Endothelial cell of umbilical vein (primary cell): ENCODE results near the gene ETV6.

Experiments used
- EZH2 ChIP-seq: IDR thresholded peaks from 2 replicates; pipeline ENCODE4 v1.6.1; 2012; ENCODE audit warnings: borderline replicate concordance, low read depth, mild to moderate bottlenecking, moderate library complexity, low read length, inconsistent platforms; ENCODE audit not compliant: severe bottlenecking
- POLR2AphosphoS5 ChIP-seq: IDR thresholded peaks from 2 replicates; pipeline ENCODE4 v1.6.1; 2012; ENCODE audit warnings: low read depth, mild to moderate bottlenecking, control low read depth, low read length, moderate library complexity; ENCODE audit not compliant: insufficient read depth
- TF ChIP-seq, protein P1 (sequence below), 2 donors: IDR thresholded peaks; 1 replicate in 1 of 2; 2 replicates in 1 of 2; pipeline ENCODE4 v1.5.1; 2011; ENCODE audit warnings: low read length in 2 of 2, mild to moderate bottlenecking in 2 of 2, moderate library complexity in 2 of 2, control low read depth in 1 of 2, inconsistent platforms in 1 of 2, low read depth in 1 of 2; ENCODE audit not compliant: insufficient read depth in 1 of 2; ENCODE audit errors: extremely low read depth in 1 of 2

GRCh38 chr12:11607313-11608081, 42.0 kb upstream of the ETV6 start:
- TF ChIP-seq, protein P1, sequence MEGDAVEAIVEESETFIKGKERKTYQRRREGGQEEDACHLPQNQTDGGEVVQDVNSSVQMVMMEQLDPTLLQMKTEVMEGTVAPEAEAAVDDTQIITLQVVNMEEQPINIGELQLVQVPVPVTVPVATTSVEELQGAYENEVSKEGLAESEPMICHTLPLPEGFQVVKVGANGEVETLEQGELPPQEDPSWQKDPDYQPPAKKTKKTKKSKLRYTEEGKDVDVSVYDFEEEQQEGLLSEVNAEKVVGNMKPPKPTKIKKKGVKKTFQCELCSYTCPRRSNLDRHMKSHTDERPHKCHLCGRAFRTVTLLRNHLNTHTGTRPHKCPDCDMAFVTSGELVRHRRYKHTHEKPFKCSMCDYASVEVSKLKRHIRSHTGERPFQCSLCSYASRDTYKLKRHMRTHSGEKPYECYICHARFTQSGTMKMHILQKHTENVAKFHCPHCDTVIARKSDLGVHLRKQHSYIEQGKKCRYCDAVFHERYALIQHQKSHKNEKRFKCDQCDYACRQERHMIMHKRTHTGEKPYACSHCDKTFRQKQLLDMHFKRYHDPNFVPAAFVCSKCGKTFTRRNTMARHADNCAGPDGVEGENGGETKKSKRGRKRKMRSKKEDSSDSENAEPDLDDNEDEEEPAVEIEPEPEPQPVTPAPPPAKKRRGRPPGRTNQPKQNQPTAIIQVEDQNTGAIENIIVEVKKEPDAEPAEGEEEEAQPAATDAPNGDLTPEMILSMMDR (IDR thresholded peaks at IDR 0.05; ENCODE audit: extremely low read depth in 1 of 2, insufficient read depth in 1 of 2, low read depth in 1 of 2, low read length in 2 of 2) = no peak
- no peak for TF ChIP-seq EZH2
- no peak for TF ChIP-seq POLR2AphosphoS5
